GM12875 (cell line): Measurements from ENCODE around the gene KCNH1.

Source experiments
- H3K4me3 ChIP-seq: one replicate; pipeline ENCODE4 v1.5.1; 2011; ENCODE audit warnings: low read depth, low read length, control low read depth
- TF ChIP-seq, protein P1 (sequence below): IDR thresholded peaks from 2 replicates; pipeline ENCODE4 v1.5.1; 2011; ENCODE audit warnings: low read depth, mild to moderate bottlenecking, control low read depth, inconsistent platforms, low read length, moderate library complexity, borderline replicate concordance; ENCODE audit not compliant: insufficient read depth

The KCNH1 gene

GRCh38 chr1:210853276-210853675 is 280.7 kb downstream of the KCNH1 start:
- H3K4me3 ChIP-seq = no peak overlapping the region
- TF ChIP-seq, protein P1, sequence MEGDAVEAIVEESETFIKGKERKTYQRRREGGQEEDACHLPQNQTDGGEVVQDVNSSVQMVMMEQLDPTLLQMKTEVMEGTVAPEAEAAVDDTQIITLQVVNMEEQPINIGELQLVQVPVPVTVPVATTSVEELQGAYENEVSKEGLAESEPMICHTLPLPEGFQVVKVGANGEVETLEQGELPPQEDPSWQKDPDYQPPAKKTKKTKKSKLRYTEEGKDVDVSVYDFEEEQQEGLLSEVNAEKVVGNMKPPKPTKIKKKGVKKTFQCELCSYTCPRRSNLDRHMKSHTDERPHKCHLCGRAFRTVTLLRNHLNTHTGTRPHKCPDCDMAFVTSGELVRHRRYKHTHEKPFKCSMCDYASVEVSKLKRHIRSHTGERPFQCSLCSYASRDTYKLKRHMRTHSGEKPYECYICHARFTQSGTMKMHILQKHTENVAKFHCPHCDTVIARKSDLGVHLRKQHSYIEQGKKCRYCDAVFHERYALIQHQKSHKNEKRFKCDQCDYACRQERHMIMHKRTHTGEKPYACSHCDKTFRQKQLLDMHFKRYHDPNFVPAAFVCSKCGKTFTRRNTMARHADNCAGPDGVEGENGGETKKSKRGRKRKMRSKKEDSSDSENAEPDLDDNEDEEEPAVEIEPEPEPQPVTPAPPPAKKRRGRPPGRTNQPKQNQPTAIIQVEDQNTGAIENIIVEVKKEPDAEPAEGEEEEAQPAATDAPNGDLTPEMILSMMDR = no peak

DNA sequence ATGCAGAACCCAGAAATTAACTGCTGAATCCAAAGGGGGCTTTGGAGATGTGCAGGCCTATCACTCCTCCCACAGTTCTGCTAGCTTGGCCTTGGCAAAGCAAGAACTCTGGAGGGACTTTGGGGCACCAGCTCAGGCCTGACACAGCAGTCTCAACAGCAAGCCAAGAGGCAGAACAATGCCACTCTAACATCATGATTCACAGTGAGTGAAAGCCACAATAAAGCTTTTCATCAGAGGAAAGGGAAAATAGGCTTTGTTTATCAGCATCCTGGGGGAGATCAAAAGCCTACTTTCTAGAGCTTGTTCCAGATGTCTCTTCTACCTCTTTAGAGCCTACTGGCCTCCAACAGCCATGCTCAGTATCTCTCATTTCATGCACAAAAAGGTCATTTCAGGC is 283.4 kb downstream of the KCNH1 start:
- TF ChIP-seq, protein P1 = no peak
- no peak overlapping the region for H3K4me3 ChIP-seq

GRCh38 chr1:210848474-210848873 is 285.5 kb downstream of the KCNH1 start:
- H3K4me3 ChIP-seq = no peak overlapping the region
- TF ChIP-seq, protein P1 = no peak

DNA sequence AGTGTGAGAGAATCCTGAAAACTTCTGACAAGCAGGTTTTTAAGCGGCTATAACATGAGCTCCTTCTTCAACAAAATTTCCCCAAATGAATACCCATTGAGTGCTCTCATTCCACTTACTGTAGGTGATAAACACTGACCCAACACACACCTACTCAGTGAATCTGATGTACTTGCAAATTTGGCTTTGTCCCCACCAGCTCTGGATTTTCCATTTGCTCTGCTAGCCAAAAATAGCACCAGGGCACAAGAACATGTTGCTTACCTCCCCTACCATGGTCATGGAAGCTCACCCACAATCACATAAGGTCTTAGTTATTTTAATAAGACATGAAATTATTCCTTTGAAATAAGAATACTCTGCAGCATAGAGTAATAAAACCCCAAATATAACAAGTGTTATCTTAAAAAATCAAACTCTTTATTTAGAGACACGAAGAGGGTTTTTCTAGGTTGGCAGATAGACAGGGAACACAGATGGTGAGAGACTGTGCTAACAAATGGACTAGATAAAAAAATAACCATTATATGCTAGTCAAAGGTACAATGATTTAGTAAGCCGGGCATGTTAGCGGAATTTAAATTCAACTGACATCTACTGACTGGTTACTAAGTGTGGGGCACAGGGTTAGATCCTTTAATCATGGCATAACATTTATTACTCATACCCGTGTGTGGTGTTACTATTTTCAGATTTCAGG is 291.9 kb downstream of the KCNH1 start:
- TF ChIP-seq, protein P1 = no peak
- H3K4me3 ChIP-seq = no peak overlapping the region

GRCh38 chr1:210830034-210831028 is 303.6 kb downstream of the KCNH1 start:
- no peak overlapping the region for H3K4me3 ChIP-seq
- TF ChIP-seq, protein P1 = no peak

DNA sequence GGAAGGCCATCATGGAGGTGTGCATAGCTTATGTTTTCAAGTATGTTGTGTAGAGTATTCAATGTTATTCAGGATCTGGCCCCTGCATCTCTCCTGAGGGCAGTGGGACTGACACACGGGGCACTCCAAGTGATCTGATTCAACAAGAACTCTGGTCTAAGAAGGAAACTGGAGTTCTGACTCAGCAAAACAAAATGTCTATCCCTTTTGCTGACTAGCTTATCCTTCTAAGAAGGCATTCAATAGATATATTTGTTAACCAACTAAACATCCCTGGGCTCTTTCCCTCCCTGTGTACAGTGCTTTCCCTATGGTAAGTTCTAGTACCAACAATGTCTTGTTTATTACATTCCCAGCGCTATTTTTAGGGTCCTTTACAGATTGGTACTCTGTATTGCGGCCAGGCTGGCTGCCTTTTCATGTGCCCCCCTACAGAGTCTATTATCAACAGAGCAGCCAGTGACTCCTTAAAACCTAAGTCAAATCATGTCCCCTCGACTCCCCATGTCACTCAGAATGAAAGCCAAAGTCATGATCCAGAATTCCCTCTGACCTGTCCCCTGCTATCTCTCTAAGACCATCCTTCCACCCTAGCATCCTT is 304.9 kb downstream of the KCNH1 start:
- TF ChIP-seq, protein P1 = no peak

More for the DNA sequence above, 304.9 kb downstream of the KCNH1 start:
- H3K4me3 ChIP-seq = no peak overlapping the region
